Astrocyte (in vitro differentiated cells and primary cell): ENCODE results near the gene MT1G. TPM values are rescaled to one million over a fixed set of nuclear protein-coding genes. Genes with fewer than 3 reads are reported as not detected.

Source experiments
- DNase-seq: peaks from one replicate; pipeline ENCODE4 v3.0.0-alpha.2; 2010; ENCODE audit warnings: low read depth
- FAIRE-seq: peaks from 2 replicates; lab custom pipeline; 2011; peaks lifted over from hg19 to GRCh38; lab: Jason Lieb, UNC
- H2AFZ ChIP-seq: 2 replicates; pipeline ENCODE4 v1.6.0; 2012; ENCODE audit warnings: low read depth, low read length, inconsistent platforms
- H3K27ac ChIP-seq: 2 replicates; pipeline ENCODE4 v1.5.1; 2011; ENCODE audit warnings: low read depth, low read length, inconsistent platforms
- H3K27me3 ChIP-seq: 2 replicates; pipeline ENCODE4 v1.6.0; 2011; ENCODE audit warnings: low read length, inconsistent platforms; ENCODE audit not compliant: insufficient read depth
- H3K36me3 ChIP-seq: 2 replicates; pipeline ENCODE4 v1.5.1; 2011; ENCODE audit warnings: low read length, inconsistent platforms; ENCODE audit not compliant: insufficient read depth
- H3K4me1 ChIP-seq: 2 replicates; pipeline ENCODE4 v1.5.1; 2011; ENCODE audit warnings: low read length, inconsistent platforms; ENCODE audit not compliant: insufficient read depth
- H3K4me2 ChIP-seq: 2 replicates; pipeline ENCODE4 v1.6.0; 2012; ENCODE audit warnings: low read length, inconsistent platforms
- H3K4me3 ChIP-seq: 2 replicates; pipeline ENCODE4 v1.5.1; 2011; ENCODE audit warnings: low read depth, mild to moderate bottlenecking, low read length, inconsistent platforms; ENCODE audit not compliant: insufficient read depth
- H3K79me2 ChIP-seq: 2 replicates; pipeline ENCODE4 v1.6.0; 2012; ENCODE audit warnings: mild to moderate bottlenecking, low read length, inconsistent platforms; ENCODE audit not compliant: insufficient read depth
- H3K9ac ChIP-seq: 2 replicates; pipeline ENCODE4 v1.6.0; 2012; ENCODE audit warnings: mild to moderate bottlenecking, low read length, inconsistent platforms
- H3K9me3 ChIP-seq: 2 replicates; pipeline ENCODE4 v1.5.1; 2012; ENCODE audit warnings: low read depth, mild to moderate bottlenecking, low read length, inconsistent platforms; ENCODE audit not compliant: insufficient read depth
- H4K20me1 ChIP-seq: 2 replicates; pipeline ENCODE4 v1.6.0; 2012; ENCODE audit warnings: low read length, inconsistent platforms; ENCODE audit not compliant: insufficient read depth
- H3K27ac Mint-ChIP-seq: one replicate; pipeline ENCODE4 v1.8.0; 2021; ENCODE audit warnings: mild to moderate bottlenecking, mixed read lengths; ENCODE audit not compliant: unreplicated experiment
- H3K27me3 Mint-ChIP-seq: one replicate; pipeline ENCODE4 v1.8.0; 2021; ENCODE audit warnings: low read depth, mixed read lengths; ENCODE audit not compliant: unreplicated experiment
- H3K36me3 Mint-ChIP-seq: one replicate; pipeline ENCODE4 v1.8.0; 2021; ENCODE audit warnings: low read depth, mixed read lengths; ENCODE audit not compliant: unreplicated experiment
- H3K4me1 Mint-ChIP-seq: one replicate; pipeline ENCODE4 v1.8.0; 2021; ENCODE audit warnings: low read depth, mixed read lengths; ENCODE audit not compliant: unreplicated experiment
- H3K4me3 Mint-ChIP-seq: one replicate; pipeline ENCODE4 v1.8.0; 2021; ENCODE audit warnings: mild to moderate bottlenecking, moderate library complexity, mixed read lengths; ENCODE audit not compliant: unreplicated experiment
- H3K9me3 Mint-ChIP-seq: one replicate; pipeline ENCODE4 v1.8.0; 2021; ENCODE audit warnings: mild to moderate bottlenecking, mixed read lengths; ENCODE audit not compliant: unreplicated experiment
- EZH2 ChIP-seq: IDR thresholded peaks from 2 replicates; pipeline ENCODE4 v1.6.1; 2012; ENCODE audit warnings: mild to moderate bottlenecking, low read length, inconsistent platforms; ENCODE audit not compliant: insufficient read depth
- total RNA-seq: library from RNA; stranded (reverse); gene quantifications from 2 replicates; pipeline ENCODE4 v1.2.1, GENCODE V29; 2021
- TF ChIP-seq, protein P1 (sequence below): IDR thresholded peaks from 2 replicates; pipeline ENCODE4 v1.5.1; 2011; ENCODE audit warnings: low read depth, mild to moderate bottlenecking, inconsistent platforms, low read length, moderate library complexity; ENCODE audit not compliant: insufficient read depth

MT1G gene
- total RNA-seq, 1 donor from 2014 or later = not detected

GRCh38 chr16:56639045-56639444, 28.8 kb downstream of the MT1G start:
- Histone ChIP-seq H3K9ac (no peak overlapping the region), H3K4me2 (no peak overlapping the region), H3K4me1 (peaks cover 24% of the 10 kb centered on the region), H3K4me3 (no peak overlapping the region), H3K36me3 (no peaks in the 10 kb centered on the region), H4K20me1 (no peaks in the 10 kb centered on the region), H3K79me2 (no peaks in the 10 kb centered on the region), H3K9me3 (no peaks in the 10 kb centered on the region), H2AFZ (no peak overlapping the region), H3K27me3 (peaks cover 99% of the 10 kb centered on the region), H3K27ac (no peak overlapping the region)
- H3K4me1 Mint-ChIP-seq = peaks cover 4% of the 10 kb centered on the region
- FAIRE-seq (no peak), DNase-seq (no peak)
- peaks cover 91% of the 10 kb centered on the region for H3K27me3 Mint-ChIP-seq
- no peak overlapping the region for H3K27ac Mint-ChIP-seq
- no peak overlapping the region for H3K4me3 Mint-ChIP-seq
- TF ChIP-seq EZH2 = no peak
- TF ChIP-seq, protein P1, sequence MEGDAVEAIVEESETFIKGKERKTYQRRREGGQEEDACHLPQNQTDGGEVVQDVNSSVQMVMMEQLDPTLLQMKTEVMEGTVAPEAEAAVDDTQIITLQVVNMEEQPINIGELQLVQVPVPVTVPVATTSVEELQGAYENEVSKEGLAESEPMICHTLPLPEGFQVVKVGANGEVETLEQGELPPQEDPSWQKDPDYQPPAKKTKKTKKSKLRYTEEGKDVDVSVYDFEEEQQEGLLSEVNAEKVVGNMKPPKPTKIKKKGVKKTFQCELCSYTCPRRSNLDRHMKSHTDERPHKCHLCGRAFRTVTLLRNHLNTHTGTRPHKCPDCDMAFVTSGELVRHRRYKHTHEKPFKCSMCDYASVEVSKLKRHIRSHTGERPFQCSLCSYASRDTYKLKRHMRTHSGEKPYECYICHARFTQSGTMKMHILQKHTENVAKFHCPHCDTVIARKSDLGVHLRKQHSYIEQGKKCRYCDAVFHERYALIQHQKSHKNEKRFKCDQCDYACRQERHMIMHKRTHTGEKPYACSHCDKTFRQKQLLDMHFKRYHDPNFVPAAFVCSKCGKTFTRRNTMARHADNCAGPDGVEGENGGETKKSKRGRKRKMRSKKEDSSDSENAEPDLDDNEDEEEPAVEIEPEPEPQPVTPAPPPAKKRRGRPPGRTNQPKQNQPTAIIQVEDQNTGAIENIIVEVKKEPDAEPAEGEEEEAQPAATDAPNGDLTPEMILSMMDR = no peak
- H3K36me3 Mint-ChIP-seq = no peaks in the 10 kb centered on the region
- H3K9me3 Mint-ChIP-seq = no peaks in the 10 kb centered on the region

DNA sequence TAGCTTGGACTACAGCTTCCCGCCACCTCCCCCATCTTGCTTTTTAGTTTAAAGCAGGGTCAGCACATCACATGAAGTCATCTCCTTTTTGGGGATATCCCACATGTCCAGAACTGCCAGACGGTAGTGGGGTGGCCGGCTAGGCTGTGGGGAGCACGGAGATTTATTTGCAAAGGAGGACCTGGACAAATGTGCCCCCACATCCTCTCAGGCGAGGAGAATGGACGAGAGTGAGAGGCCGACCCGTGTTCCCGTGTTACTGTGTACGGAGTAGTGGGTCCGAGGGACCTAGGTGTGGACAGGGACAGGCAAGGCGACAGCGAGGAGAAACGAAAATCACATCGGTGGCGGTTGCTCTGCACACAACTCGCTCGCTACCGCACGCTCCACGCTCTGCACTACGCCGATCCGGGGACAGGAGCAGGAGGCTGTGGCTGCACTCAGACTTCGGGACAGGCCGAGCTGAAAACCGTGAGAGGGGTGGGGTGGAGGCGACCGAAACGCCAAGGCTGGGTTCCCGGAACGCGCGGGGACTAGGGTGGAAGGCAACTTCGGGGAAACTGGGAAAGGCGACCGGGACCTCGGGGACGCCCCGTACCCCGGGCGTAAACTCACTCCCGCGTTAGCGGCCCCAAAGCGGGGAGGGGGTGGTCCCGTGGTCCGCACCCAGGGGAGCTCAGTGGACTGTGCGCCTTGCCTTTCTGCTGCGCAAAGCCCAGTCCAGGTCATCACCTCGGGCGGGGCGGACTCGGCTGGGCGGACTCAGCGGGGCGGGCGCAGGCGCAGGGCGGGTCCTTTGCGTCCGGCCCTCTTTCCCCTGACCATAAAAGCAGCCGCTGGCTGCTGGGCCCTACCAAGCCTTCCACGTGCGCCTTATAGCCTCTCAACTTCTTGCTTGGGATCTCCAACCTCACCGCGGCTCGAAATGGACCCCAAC, 29.8 kb downstream of the MT1G start, which contains the start of gene MT1A:
Gene MT1A (plus strand): TSS at position 853 of the 937 bp plus-strand sequence. CDS start 73 bp downstream, at position 926.
- H3K9me3 ChIP-seq = no peaks in the 10 kb centered on the region
- H4K20me1 ChIP-seq = no peaks in the 10 kb centered on the region
- peak; percentile 26 for DNase-seq
- H3K4me3 ChIP-seq = peak within 1 kb of the TSS; percentile 57
- Mint-ChIP-seq H3K27ac (no peak within 1 kb of the TSS), H3K4me3 (peak within 1 kb of the TSS; percentile 73), H3K9me3 (peaks cover 2% of the 10 kb centered on the region), H3K36me3 (no peaks in the 10 kb centered on the region), H3K4me1 (peaks cover 4% of the 10 kb centered on the region), H3K27me3 (peaks cover 94% of the 10 kb centered on the region)
- TF ChIP-seq, protein P1 = no peak
- peak; percentile 97 for TF ChIP-seq EZH2
- FAIRE-seq = no peak
- H3K79me2 ChIP-seq = no peaks in the 10 kb centered on the region
- peak within 1 kb of the TSS; percentile 90 for H2AFZ ChIP-seq
- H3K4me2 ChIP-seq = peak within 1 kb of the TSS; percentile 92
- H3K9ac ChIP-seq = peak within 1 kb of the TSS; percentile 31
- no peaks in the 10 kb centered on the region for H3K36me3 ChIP-seq
- H3K27me3 ChIP-seq = peaks cover 99% of the 10 kb centered on the region
- peaks cover 16% of the 10 kb centered on the region for H3K4me1 ChIP-seq
- H3K27ac ChIP-seq = no peak within 1 kb of the TSS
